ENCODE results near the gene PDIA5.

The PDIA5 gene

GRCh38 chr3:123042413-123042812, 24.4 kb upstream of the PDIA5 start:
- no peak for DNase-seq (ENCODE audit: low spot score)

- no peak for DNase-seq (ENCODE audit: low spot score)
Observed at GRCh38 chr3:123044981-123045763, 21.7 kb upstream of the PDIA5 start.

- DNase-seq (ENCODE audit: low spot score): no peak
Observed at GRCh38 chr3:123046262-123047061, 20.4 kb upstream of the PDIA5 start.

GRCh38 chr3:123047062-123047319, 19.8 kb upstream of the PDIA5 start:
- DNase-seq (ENCODE audit: low spot score): no peak

- DNase-seq (ENCODE audit: low spot score): no peak
Observed at GRCh38 chr3:123048480-123049237, 18.2 kb upstream of the PDIA5 start.

- DNase-seq (ENCODE audit: low spot score): no peak
Observed at GRCh38 chr3:123050666-123051065, 16.2 kb upstream of the PDIA5 start.

- DNase-seq (ENCODE audit: low spot score): no peak
Observed at GRCh38 chr3:123053107-123053506, 13.7 kb upstream of the PDIA5 start.

- no peak for DNase-seq (ENCODE audit: low spot score)
Observed at GRCh38 chr3:123054109-123054778, 12.6 kb upstream of the PDIA5 start.

- DNase-seq (ENCODE audit: low spot score): no peak
Observed at GRCh38 chr3:123054931-123055330, 11.9 kb upstream of the PDIA5 start.

- DNase-seq (ENCODE audit: low spot score): no peak
Observed at GRCh38 chr3:123055352-123055751, 11.5 kb upstream of the PDIA5 start.

- DNase-seq (ENCODE audit: low spot score): no peak
Observed at GRCh38 chr3:123058505-123058904, 8.3 kb upstream of the PDIA5 start.

GRCh38 chr3:123060054-123060453, 6.8 kb upstream of the PDIA5 start:
- no peak for DNase-seq (ENCODE audit: low spot score)

- DNase-seq (ENCODE audit: low spot score): no peak
Observed at GRCh38 chr3:123061856-123062255, 5.0 kb upstream of the PDIA5 start.

GRCh38 chr3:123063034-123063433, 3.8 kb upstream of the PDIA5 start:
- no peak for DNase-seq (ENCODE audit: low spot score)

GRCh38 chr3:123064506-123064905, 2.3 kb upstream of the PDIA5 start:
- no peak for DNase-seq (ENCODE audit: low spot score)

- DNase-seq (ENCODE audit: low spot score): no peak
Observed at GRCh38 chr3:123064914-123065313, 1.9 kb upstream of the PDIA5 start.

GRCh38 chr3:123066599-123066895, 278 bp upstream of the PDIA5 start:
- DNase-seq (ENCODE audit: low spot score): no peak

GRCh38 chr3:123067689-123068600, 1.1 kb downstream of the PDIA5 start:
- no peak for DNase-seq (ENCODE audit: low spot score)

- DNase-seq (ENCODE audit: low spot score): no peak
Observed at GRCh38 chr3:123068601-123069381, 2.0 kb downstream of the PDIA5 start.

GRCh38 chr3:123070510-123070909, 3.7 kb downstream of the PDIA5 start:
- no peak for DNase-seq (ENCODE audit: low spot score)

GRCh38 chr3:123071146-123071545, 4.3 kb downstream of the PDIA5 start:
- no peak for DNase-seq (ENCODE audit: low spot score)

All from putamen (tissue), 1 donor.